Bronchus fibroblast of lung (primary cell): ENCODE data around the gene KRT31. TPM values are rescaled to one million over a fixed set of nuclear protein-coding genes. Genes with fewer than 3 reads are reported as not detected.

ENCODE experiments used
- total RNA-seq: library from RNA; depleted of rRNA; stranded (reverse); fragments of >200 nt; gene quantifications from 2 replicates; pipeline ENCODE4 v1.2.3, GENCODE V29; 2015

KRT31 gene
- total RNA-seq = not detected in 2 replicates

DNA sequence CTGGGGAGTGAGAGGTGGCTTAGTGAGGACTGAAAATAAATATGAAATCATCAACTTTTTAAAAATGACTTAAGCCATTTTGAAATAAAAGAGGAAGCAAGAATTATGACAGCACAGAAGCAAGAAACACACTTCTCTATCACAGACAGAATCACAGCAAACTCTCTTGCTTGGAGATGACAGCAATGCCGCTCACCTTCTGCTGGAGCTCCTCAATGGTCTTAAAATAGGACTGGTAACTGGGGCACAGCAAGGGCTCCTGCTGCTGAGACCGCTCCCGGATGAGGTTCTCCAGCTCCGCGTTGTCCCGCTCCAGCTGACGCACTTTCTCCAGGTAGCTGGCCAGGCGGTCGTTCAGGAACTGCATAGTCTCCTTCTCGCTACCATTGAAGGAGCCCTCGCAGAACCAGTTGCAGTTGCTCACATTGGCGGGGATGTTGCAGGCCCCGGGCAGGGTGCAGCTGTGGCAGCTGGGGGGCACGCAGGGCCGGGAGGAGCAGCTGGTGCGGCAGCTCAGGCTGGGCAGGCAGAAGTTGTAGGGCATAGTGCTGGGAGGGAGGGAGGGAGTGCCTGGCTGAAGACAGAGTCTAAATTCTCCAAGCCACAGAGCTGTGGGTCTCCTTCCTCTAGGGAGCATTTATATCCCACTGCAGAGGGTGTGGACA lies at the start of gene KRT31:
KRT31 (minus strand) TSS at position 613 of the 665 bp plus-strand sequence; CDS start at position 544, 69 bp downstream.

DNA sequence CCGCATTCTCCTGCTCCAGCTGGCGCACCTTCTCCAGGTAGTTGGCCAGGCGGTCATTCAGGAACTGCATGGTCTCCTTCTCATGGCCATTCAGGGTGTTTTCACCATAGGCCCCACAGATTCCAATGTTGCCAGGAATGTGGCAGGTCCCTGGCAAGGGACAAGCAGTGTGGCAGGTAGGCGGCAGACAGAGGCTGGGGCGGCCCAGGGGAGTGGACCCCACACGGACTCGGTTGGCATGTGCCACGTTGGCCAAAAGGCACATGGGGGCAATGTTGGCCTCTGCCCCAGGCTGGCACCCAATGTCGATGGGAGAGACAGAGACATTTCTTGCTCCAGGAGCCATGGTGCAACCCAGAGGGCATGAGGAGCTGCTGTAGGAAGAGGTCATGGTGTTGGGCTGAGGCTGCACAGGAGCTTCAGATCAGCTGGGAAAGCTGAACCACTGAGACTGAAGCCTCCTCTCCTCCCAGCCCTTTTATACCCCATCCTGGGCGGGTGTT lies 43.2 kb upstream of the KRT31 start, which contains the start of gene KRT38:
KRT38 (minus strand) TSS at position 453 of the 503 bp plus-strand sequence; CDS start at position 391, 62 bp downstream.

DNA sequence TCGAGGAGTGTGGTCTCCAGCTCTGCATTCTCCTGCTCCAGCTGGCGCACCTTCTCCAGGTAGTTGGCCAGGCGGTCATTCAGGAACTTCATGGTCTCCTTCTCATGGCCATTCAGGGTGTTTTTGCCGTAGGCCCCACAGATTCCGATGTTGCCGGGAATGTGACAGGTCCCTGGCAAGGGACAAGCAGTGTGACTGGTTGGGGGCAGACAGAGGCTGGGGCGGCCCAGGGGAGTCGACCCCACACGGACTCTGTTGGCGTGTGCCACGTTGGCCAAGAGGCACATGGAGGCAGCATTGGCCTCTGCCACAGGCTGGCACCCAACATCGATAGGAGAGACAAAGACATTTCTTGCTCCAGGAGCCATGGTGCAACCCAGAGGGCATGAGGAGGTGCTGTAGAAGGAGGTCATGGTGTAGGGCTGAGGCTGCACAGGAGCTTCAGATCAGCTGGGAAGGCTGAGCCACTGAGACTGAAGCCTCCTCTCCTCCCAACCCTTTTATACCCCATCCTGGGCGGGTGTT lies 26.8 kb upstream of the KRT31 start, which contains the start of gene KRT37:
KRT37 (minus strand) TSS at position 475 of the 525 bp plus-strand sequence; CDS start at position 413, 62 bp downstream.

DNA sequence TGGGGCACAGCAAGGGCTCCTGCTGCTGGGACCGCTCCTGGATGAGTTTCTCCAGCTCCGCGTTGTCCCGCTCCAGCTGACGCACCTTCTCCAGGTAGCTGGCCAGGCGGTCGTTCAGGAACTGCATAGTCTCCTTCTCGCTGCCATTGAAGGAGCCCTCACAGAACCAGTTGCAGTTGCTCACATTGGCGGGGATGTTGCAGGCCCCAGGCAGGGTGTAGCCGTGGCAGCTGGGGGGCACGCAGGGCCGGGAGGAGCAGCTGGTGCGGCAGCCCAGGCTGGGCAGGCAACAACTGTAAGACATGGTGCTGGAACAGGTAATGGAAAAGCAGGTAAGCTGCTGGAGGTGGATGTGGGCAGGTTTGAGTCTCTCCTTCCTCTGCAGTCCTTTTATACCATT lies 15.5 kb downstream of the KRT31 start, which contains the start of gene KRT34:
KRT34 (minus strand) TSS at position 364 of the 400 bp plus-strand sequence; CDS start at position 304, 60 bp downstream.

DNA sequence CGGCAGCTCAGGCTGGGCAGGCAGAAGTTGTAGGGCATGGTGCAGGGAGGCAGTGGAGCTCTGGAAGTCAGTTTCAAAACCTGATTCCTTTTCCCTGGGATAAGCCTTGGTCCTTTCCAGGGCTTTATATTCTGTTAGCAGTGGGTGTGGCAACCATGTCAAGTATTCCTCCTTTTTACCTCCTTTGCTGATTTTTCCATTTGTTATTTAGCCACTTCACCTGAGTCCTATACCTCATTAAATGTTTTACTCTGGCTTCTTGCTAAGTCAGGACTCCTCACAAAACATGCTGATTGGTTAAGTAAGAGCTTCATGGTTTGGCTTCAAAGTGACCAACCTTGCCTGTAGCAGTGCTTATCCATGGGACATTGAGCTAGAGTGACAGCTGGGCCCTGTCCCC lies 27.7 kb downstream of the KRT31 start, which contains the start of gene KRT33B:
KRT33B (minus strand) TSS at position 101 of the 400 bp plus-strand sequence; CDS start at position 38, 63 bp downstream.

DNA sequence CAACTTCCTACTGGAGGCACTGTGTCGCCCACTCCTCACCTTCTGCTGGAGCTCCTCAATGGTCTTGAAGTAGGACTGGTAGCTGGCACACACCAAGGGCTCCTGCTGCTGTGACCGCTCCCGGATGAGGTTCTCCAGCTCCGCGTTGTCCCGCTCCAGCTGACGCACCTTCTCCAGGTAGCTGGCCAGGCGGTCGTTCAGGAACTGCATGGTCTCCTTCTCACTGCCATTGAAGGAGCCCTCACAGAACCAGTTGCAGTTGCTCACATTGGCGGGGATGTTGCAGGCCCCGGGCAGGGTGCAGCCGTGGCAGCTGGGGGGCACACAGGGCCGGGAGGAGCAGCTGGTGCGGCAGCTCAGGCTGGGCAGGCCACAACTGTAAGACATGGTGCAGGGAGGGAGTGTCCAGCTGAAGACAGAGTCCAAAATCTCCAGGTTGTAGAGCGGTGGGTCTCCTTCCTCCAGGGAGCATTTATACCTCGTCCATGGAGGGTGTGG lies 47.0 kb downstream of the KRT31 start, which contains the start of gene KRT33A:
KRT33A (minus strand) TSS at position 448 of the 498 bp plus-strand sequence; CDS start at position 387, 61 bp downstream.

Other genes starting within 250 kb of the KRT31 start
- gene KRTAP4-5, start 247.8 kb downstream of the KRT31 start, total RNA-seq = not detected in 2 replicates
- gene KRTAP4-4, start 236.9 kb downstream of the KRT31 start, total RNA-seq = not detected in 2 replicates
- gene KRTAP4-3, start 229.4 kb downstream of the KRT31 start, total RNA-seq = not detected in 2 replicates
- not detected in 2 replicates for gene KRTAP4-2, start 219.4 kb downstream of the KRT31 start, total RNA-seq
- gene KRTAP4-1, start 212.7 kb downstream of the KRT31 start, total RNA-seq = not detected in 2 replicates
- gene KRTAP9-1, start 207.7 kb downstream of the KRT31 start, total RNA-seq = not detected in 2 replicates
- not detected in 2 replicates for gene KRTAP9-2, start 171.0 kb downstream of the KRT31 start, total RNA-seq
- gene KRTAP9-3, start 165.2 kb downstream of the KRT31 start, total RNA-seq = not detected in 2 replicates
- gene KRTAP9-8, start 159.6 kb downstream of the KRT31 start, total RNA-seq = not detected in 2 replicates
- not detected in 2 replicates for gene KRTAP9-4, start 147.9 kb downstream of the KRT31 start, total RNA-seq
- gene KRTAP9-9, start 142.2 kb downstream of the KRT31 start, total RNA-seq = not detected in 2 replicates
- not detected in 2 replicates for gene KRTAP9-6, start 132.2 kb downstream of the KRT31 start, total RNA-seq
- not detected in 2 replicates for gene KRTAP9-7, start 121.9 kb downstream of the KRT31 start, total RNA-seq
- not detected in 2 replicates for gene KRTAP29-1, start 94.8 kb downstream of the KRT31 start, total RNA-seq
- not detected in 2 replicates for gene KRTAP16-1, start 88.3 kb downstream of the KRT31 start, total RNA-seq
- gene KRTAP17-1, start 81.9 kb downstream of the KRT31 start, total RNA-seq = not detected in 2 replicates
- gene KRT33A, start 46.8 kb downstream of the KRT31 start, total RNA-seq = not detected in 2 replicates
- not detected in 2 replicates for gene KRT33B, start 27.8 kb downstream of the KRT31 start, total RNA-seq
- 0.89 and 1.0 TPM in 2 replicates for gene KRT34, start 15.3 kb downstream of the KRT31 start, total RNA-seq
- gene KRT37, start 27.0 kb upstream of the KRT31 start, total RNA-seq = not detected in 2 replicates
- gene KRT38, start 43.4 kb upstream of the KRT31 start, total RNA-seq = not detected in 2 replicates
- not detected in 2 replicates for gene KRT32, start 69.8 kb upstream of the KRT31 start, total RNA-seq
- gene KRT35, start 83.5 kb upstream of the KRT31 start, total RNA-seq = not detected in 2 replicates
- gene KRT36, start 92.3 kb upstream of the KRT31 start, total RNA-seq = not detected in 2 replicates
- gene KRT13, start 108.0 kb upstream of the KRT31 start, total RNA-seq = not detected in 2 replicates
- 0.45 and 0.67 TPM in 2 replicates for gene KRT15, start 121.3 kb upstream of the KRT31 start, total RNA-seq
- gene KRT19, start 130.7 kb upstream of the KRT31 start, total RNA-seq = 14.7 and 16.1 TPM in 2 replicates
- gene KRT9, start 174.5 kb upstream of the KRT31 start, total RNA-seq = not detected in 2 replicates
- gene KRT14, start 189.3 kb upstream of the KRT31 start, total RNA-seq = not detected in 2 replicates
- not detected in 2 replicates for gene KRT16, start 215.2 kb upstream of the KRT31 start, total RNA-seq
- gene KRT17, start 227.0 kb upstream of the KRT31 start, total RNA-seq = 0.89 and 3.7 TPM in 2 replicates